Peyer's patch (tissue), 4 donors: ENCODE measurements around the gene CNTNAP2.

Experiments
- POLR2A ChIP-seq, 2 donors: fragments of 450-650 bp; IDR thresholded peaks; one replicate each; pipeline ENCODE4 v1.5.1; 2017; ENCODE audit warnings: antibody characterized with exemption in 2 of 2, mild to moderate bottlenecking in 2 of 2, moderate library complexity in 2 of 2
- TF ChIP-seq, protein P1 (sequence below), 6 experiments: fragments of 450-650 bp in 4 of 6; fragments of 200-600 bp in 2 of 6; sonication (generic) in 1 of 6; IDR thresholded peaks; one replicate each; pipeline ENCODE4 v1.5.1; 2017 to 2019; ENCODE audit warnings: antibody characterized with exemption in 6 of 6, mild to moderate bottlenecking in 3 of 6, moderate library complexity in 1 of 6

DNA sequence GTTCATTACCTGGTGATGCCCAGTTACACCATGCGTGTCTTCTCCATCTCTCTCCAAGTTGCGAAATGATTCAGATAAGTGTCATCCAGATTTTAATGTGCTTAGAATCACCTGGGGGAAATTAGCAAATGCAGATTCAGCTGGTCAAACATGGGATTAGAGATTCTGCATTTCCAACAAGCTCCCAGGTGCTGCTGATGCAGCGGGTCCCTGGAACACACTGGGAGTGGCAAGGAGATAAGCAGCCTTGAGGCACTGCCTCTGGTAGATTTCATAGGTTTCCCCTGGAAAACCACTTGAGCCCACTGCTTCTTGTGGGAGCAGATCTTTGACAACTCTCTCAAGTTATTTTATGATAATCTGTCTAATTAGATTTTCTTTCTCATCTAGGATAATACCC, 2278.0 kb downstream of the CNTNAP2 start:
- TF ChIP-seq, protein P1, sequence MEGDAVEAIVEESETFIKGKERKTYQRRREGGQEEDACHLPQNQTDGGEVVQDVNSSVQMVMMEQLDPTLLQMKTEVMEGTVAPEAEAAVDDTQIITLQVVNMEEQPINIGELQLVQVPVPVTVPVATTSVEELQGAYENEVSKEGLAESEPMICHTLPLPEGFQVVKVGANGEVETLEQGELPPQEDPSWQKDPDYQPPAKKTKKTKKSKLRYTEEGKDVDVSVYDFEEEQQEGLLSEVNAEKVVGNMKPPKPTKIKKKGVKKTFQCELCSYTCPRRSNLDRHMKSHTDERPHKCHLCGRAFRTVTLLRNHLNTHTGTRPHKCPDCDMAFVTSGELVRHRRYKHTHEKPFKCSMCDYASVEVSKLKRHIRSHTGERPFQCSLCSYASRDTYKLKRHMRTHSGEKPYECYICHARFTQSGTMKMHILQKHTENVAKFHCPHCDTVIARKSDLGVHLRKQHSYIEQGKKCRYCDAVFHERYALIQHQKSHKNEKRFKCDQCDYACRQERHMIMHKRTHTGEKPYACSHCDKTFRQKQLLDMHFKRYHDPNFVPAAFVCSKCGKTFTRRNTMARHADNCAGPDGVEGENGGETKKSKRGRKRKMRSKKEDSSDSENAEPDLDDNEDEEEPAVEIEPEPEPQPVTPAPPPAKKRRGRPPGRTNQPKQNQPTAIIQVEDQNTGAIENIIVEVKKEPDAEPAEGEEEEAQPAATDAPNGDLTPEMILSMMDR (IDR thresholded peaks at IDR 0.05) = no peak
- no peak for TF ChIP-seq POLR2A (IDR thresholded peaks at IDR 0.05)
